ENCODE measurements around the gene SLIT3.

The SLIT3 gene

GRCh38 chr5:168850683-168851082 lies 450.3 kb downstream of the SLIT3 start:
- TF ChIP-seq OSR1 (CRISPR knock-in tag; IDR thresholded peaks at IDR 0.05) = no peak
- no peak for TF ChIP-seq ZNF565 (CRISPR knock-in tag; conservative IDR thresholded peaks at IDR 0.05; ENCODE audit: low read depth)
- TF ChIP-seq PATZ1 (CRISPR knock-in tag; IDR thresholded peaks at IDR 0.05; ENCODE audit: borderline replicate concordance) = no peak
- no peak for TF ChIP-seq TOX (CRISPR knock-in tag; IDR thresholded peaks at IDR 0.05; ENCODE audit: borderline replicate concordance)
- TF ChIP-seq ZNF70 (CRISPR knock-in tag; IDR thresholded peaks at IDR 0.05) = no peak
- no peak for TF ChIP-seq ZNF8 (CRISPR knock-in tag; IDR thresholded peaks at IDR 0.05)
- ATAC-seq = no peak

- TF ChIP-seq ISL1 (CRISPR knock-in tag; IDR thresholded peaks at IDR 0.05) = peak; percentile 23; the same call in 1 of the 2 replicates
- TF ChIP-seq RARB (CRISPR knock-in tag; IDR thresholded peaks at IDR 0.05) = no peak
- ATAC-seq = no peak
Measured at GRCh38 chr5:168848569-168848968, 452.4 kb downstream of the SLIT3 start.

- ATAC-seq = no peak
- TF ChIP-seq ZNF8 (CRISPR knock-in tag; IDR thresholded peaks at IDR 0.05) (no peak), ZNF70 (CRISPR knock-in tag; IDR thresholded peaks at IDR 0.05) (no peak), ZFP30 (CRISPR knock-in tag; IDR thresholded peaks at IDR 0.05) (no peak), PPARA (CRISPR knock-in tag; IDR thresholded peaks at IDR 0.05; ENCODE audit: borderline replicate concordance) (no peak), OSR1 (CRISPR knock-in tag; IDR thresholded peaks at IDR 0.05) (no peak), ZFP3 (CRISPR knock-in tag; IDR thresholded peaks at IDR 0.05) (no peak), CSRNP3 (CRISPR knock-in tag; IDR thresholded peaks at IDR 0.05) (no peak), PATZ1 (CRISPR knock-in tag; IDR thresholded peaks at IDR 0.05; ENCODE audit: borderline replicate concordance) (no peak), CREB5 (CRISPR knock-in tag; IDR thresholded peaks at IDR 0.05; ENCODE audit: low read depth) (no peak), ESRRG (CRISPR knock-in tag; IDR thresholded peaks at IDR 0.05) (no peak), SNAI2 (CRISPR knock-in tag; IDR thresholded peaks at IDR 0.05) (no peak)
Measured at GRCh38 chr5:168847511-168848073, 453.3 kb downstream of the SLIT3 start.

GRCh38 chr5:168844922-168845296 lies 456.0 kb downstream of the SLIT3 start:
- ATAC-seq = peak; percentile 76
- TF ChIP-seq ISL1 (CRISPR knock-in tag; IDR thresholded peaks at IDR 0.05) (peak; percentile 91), SNAI2 (CRISPR knock-in tag; IDR thresholded peaks at IDR 0.05) (peak; percentile 88), ZFP3 (CRISPR knock-in tag; IDR thresholded peaks at IDR 0.05) (0 out of 2 replicates have a peak, but pooled peaks have one; percentile 53), ZC3H10 (CRISPR knock-in tag; IDR thresholded peaks at IDR 0.05) (no peak), TCF4 (CRISPR knock-in tag; IDR thresholded peaks at IDR 0.05; ENCODE audit: borderline replicate concordance) (peak; percentile 95), POU6F1 (CRISPR knock-in tag; IDR thresholded peaks at IDR 0.05; ENCODE audit: borderline replicate concordance, low read depth) (no peak), PATZ1 (CRISPR knock-in tag; IDR thresholded peaks at IDR 0.05; ENCODE audit: borderline replicate concordance) (no peak), CSDC2 (CRISPR knock-in tag; IDR thresholded peaks at IDR 0.05) (peak; percentile 82; the same call in 1 of the 2 replicates), ZNF70 (CRISPR knock-in tag; IDR thresholded peaks at IDR 0.05) (no peak), OSR1 (CRISPR knock-in tag; IDR thresholded peaks at IDR 0.05) (no peak), GLIS3 (CRISPR knock-in tag; IDR thresholded peaks at IDR 0.05) (0 out of 2 replicates have a peak, but pooled peaks have one; percentile 55), ZFP30 (CRISPR knock-in tag; IDR thresholded peaks at IDR 0.05) (no peak), ZNF565 (CRISPR knock-in tag; conservative IDR thresholded peaks at IDR 0.05; ENCODE audit: low read depth) (no peak), TSHZ2 (CRISPR knock-in tag; IDR thresholded peaks at IDR 0.05) (peak; percentile 99)

Data from SK-N-SH treated with all-trans-retinoic acid at 6 μM for 48 hours (cell line).